GM18520 (cell line): ENCODE data around the gene BEGAIN.

Experiments
- ATAC-seq: cut with Tn5 transposase; IDR thresholded peaks from one replicate; pipeline ENCODE4 v1.9.1; 2021; ENCODE audit not compliant: unreplicated experiment

BEGAIN gene

GRCh38 chr14:100570726-100571454 lies 16.3 kb downstream of the BEGAIN start:
- no peak for ATAC-seq

- ATAC-seq = no peak
Measured at GRCh38 chr14:100569734-100570286, 17.4 kb downstream of the BEGAIN start.

DNA sequence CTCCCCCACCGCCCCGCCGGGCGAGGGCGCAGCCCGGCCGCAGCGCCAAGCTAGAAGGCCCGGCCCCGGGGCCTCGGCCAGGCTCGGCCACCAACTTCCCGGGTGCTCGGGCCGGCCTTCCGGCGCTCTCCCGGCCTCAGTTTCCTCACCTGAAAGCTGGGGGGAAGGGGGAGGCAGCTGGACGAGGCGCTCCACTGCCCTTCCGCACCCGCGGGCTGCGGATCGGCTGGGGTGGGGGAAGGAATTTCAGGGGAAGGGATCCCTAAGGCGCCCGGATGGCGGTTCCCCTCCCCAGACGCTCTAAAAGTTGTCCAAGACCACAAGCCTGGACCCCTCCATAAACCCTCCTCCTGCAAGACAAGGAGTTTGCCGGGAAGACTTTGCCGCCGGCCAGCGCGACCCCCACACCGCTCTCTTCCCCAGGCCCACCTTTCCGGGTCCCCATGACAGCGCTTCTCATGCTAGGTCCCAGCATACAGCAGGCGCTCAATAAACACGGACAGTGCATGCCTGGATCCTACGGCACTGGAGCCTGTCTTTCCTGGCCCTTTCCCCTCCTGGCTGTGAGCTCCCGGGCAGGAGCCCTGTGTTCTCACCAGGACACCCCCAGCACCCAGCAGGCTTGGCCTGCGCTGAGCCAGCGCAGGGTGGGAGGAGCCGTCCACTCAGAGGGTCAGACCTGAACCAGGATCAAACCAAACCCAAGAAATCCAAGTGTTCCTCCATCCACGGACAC lies 18.1 kb downstream of the BEGAIN start:
- no peak for ATAC-seq

DNA sequence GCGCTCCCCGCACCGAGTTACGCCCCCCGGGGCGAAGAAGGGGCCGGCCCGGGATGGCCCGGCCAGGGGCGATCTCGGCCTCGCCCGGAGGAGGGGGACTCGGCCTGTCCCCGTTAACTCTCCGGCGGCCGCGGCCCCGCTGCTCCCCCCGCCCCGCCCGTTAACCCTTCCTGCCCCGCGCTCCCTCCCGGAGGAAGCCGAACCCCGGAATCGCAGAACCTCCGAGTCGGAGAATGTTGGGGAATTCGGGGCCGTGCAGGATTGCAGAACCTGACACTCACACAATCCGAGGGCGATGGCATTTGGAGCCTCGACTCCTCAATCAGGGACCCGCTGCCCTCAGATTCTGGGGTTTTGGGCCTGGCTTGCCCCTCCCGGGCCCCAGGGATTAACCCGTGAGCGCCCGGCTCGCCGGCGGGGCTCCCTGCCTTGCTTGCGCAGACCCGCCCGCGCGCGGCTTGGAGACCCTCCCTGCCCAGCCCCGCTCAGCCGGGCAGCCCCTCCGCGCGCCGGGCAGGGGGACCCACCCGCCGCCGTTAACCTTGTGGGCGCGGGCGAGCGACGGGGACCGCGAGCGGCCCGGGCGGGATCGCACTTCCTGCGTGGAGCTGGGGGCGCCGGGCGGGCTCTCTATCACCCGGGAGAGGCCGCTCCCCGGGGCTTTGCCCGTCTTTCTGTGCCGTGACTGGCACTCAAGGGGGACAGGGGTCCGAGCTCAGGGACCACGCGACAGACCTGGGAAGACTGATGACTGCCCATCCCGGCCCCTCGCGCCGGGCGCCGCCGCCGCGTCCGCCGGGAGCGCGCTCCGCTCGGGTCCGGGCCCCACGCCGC lies 18.8 kb downstream of the BEGAIN start:
- ATAC-seq = no peak

DNA sequence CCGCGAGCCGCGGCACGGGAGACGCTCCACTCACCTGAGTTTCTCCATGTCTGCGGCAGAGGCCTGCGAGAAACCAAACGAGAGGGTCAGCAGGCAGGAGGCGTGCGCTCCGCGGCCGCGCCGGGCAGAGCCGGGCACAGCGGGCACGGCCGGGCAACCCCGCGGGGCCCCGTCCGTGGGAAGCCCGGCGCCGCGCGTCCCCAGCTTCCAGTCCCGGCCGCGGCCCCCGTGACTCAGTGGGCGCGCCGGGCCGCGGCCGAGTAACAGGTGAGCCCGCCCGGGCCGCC lies 19.4 kb downstream of the BEGAIN start:
- ATAC-seq = no peak

DNA sequence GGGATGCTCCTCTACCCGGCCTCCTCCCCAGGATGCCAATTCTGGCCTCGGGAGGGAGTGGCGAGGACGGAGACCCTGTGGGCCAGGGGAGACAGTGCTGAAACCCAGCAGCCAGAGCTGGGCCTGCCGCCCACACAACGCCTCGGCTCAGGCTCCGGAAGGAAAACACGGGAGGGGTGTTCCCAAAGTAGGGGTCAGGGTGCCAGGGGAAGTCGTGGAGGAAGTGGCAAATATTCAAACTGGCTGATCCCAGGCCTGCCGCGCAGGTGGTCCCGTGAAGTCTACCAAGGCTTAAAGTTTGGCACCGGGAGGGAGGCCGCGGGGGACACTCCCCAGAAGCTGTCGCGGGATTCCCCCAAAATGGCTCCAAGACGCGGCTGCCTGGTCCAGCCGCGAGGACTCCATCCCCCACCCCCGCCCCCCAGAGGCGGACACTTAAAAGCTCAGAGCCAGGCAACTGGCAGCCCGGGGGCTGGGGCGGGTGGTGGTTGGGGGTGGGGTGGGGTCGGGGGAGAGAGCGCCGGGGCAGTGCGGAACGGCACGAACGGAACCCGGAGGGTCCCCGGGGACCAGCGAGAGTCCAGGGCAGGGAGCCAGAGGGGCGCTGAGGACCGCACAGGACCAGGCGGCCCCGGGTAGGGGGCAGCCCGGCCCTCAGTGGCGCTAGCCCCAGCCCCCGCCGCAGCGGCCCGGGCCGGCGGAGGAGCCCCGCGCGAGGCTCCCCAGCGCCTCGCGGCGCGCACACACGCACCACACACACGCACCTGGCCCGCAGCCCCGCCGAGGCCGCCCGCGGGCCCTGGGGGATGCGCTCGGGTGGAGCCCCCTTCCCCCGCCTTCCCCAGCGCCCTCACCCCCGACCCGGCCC lies 20.0 kb downstream of the BEGAIN start:
- ATAC-seq = no peak

- ATAC-seq = no peak
Measured at GRCh38 chr14:100566586-100566985, 20.6 kb downstream of the BEGAIN start.

- no peak for ATAC-seq
Measured at GRCh38 chr14:100566119-100566518, 21.1 kb downstream of the BEGAIN start.

GRCh38 chr14:100565650-100566049 lies 21.6 kb downstream of the BEGAIN start:
- ATAC-seq = no peak

DNA sequence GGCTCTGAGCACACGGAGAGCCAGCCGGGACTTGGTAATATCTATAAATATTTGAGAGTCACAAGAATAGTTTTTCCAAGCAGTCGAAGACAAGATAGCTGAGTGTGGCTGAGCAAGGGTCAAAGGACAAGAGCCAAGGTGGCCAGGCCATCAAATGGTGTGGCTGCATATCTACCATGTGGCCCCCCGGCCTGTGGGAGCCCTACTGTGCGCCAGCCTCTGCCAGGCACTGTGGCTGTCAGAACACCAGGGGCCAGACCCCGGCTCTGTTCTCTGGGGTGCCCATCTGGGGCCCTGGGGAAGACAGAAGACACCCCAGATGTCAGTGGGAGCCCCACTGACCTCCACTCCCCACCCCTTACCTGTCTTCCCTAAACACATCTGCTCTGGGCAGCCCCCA lies 22.7 kb downstream of the BEGAIN start:
- ATAC-seq = no peak

DNA sequence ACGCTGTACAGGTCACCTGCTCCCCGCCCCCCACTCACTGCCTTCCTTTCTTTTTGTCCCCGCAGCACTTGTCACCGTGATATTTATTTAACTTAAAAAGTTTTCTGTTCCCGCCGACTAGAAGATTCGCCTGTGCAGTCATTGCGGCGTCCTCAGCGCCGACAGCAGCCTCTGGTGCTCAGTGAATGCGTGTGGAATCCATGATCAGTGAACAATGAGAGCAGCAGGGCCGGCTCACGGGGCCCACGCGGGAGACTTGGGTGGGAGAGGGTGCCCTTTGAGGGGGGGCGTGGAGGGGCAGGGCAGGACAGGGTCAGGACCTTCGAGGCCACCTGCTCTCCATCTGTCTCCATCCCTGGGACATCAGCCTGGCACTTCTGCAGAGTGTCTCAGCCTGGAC lies 24.5 kb downstream of the BEGAIN start:
- no peak for ATAC-seq

GRCh38 chr14:100561005-100561404 lies 26.2 kb downstream of the BEGAIN start:
- ATAC-seq = no peak

DNA sequence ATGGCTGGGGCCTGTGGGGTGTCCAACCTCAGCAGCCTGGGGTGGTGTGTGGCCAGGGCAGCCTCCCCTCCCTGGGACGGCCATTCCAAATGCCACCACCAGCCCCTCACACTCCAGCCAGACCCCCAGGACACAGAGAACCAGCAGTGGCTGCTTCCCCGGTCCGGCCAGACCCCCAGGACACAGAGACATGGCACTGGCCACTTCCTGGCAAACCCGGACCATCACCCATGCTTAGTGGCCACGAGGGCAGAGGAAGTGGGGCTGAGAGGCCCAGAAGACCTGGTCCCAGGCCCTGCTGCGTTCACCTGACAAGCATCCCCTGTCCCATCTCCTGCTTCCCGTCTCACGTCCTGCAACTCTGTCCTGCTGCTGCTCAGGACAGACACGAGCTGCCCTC lies 26.7 kb downstream of the BEGAIN start:
- ATAC-seq = no peak

- ATAC-seq = no peak
Measured at GRCh38 chr14:100559455-100559854, 27.8 kb downstream of the BEGAIN start.

DNA sequence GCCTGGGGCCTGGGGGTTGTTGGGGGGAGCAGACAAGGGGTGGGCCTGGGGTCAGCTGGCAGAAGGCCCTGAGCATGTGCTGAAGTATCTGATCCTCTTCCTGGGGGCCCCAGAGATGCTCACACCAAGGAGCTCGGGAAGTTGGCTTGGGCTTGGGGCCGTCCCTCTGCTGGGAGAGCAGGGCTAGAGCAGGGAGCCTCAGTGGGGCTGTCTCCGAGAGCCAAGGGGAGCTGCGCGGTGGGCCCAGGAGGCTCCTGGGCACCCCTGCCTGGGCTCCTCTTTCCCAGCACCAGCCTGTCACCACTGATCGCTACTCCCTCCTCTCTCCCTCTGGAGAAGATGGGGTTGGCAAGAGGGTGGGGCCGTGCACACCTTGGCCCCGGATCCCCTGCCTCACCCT lies 28.3 kb downstream of the BEGAIN start:
- ATAC-seq = no peak

GRCh38 chr14:100558226-100558625 lies 29.0 kb downstream of the BEGAIN start:
- no peak for ATAC-seq

GRCh38 chr14:100557658-100558057 lies 29.6 kb downstream of the BEGAIN start:
- ATAC-seq = no peak

GRCh38 chr14:100556936-100557505 lies 30.2 kb downstream of the BEGAIN start:
- ATAC-seq = no peak

DNA sequence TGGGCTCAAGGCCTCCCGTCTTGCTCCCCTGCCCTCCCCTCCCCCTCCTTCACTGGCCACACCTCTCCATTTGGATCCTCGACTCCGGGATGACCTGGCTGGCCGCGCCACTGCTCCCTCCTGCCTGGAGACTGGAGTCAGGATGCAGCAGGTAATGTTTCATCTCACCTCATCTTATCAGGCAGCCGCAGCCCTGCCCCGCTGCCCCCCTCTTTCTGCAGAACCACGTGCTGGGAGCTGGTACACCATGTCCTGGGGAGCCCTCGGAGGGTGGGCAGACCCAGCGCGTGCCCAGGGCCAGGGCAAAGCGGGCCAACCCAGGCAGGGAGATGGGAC lies 31.1 kb downstream of the BEGAIN start:
- ATAC-seq = no peak

GRCh38 chr14:100555436-100556139 lies 31.6 kb downstream of the BEGAIN start:
- no peak for ATAC-seq
